ENCODE measurements around the gene SLC29A1. TPM values are rescaled to one million over a fixed set of nuclear protein-coding genes. Genes with fewer than 3 reads are reported as not detected.

Gene SLC29A1
- total RNA-seq, 4 donors from 2014 or later = 18.3 to 95.5 (median 40.8) TPM

- Histone ChIP-seq H3K9me3 (no peaks in the 10 kb centered on the region), H3K27ac (peak overlapping the region in 3 of 4 donors; percentile 1 to 99 (median 33)), H3K27me3 (no peaks in the 10 kb centered on the region), H3K4me3 (no peak overlapping the region), H3K36me3 (peaks cover 2 to 67% of the 10 kb centered on the region in 2 donors), H3K4me1 (peaks cover 23 to 28% of the 10 kb centered on the region in 2 donors)
- DNase-seq (no peak), ATAC-seq (no peak)
- in situ Hi-C loops (cut with MboI; ENCODE audit: low sequenced_read_pairs in 4 of 4) (no loop called here), intact Hi-C loops (cut with DNase I; ENCODE audit: low total_unique reads) (no loop called here)
- TF ChIP-seq CTCF (IDR thresholded peaks at IDR 0.05 in 4 of 5, conservative IDR thresholded peaks at IDR 0.05 in 1 of 5) = no peak
- TF ChIP-seq POLR2A (IDR thresholded peaks at IDR 0.05) = no peak
Observed at GRCh38 chr6:44250718-44251123, 27.3 kb downstream of the SLC29A1 start.

- ATAC-seq (no peak), DNase-seq (no peak)
- intact Hi-C loops (cut with DNase I; ENCODE audit: low total_unique reads) (no loop called here), in situ Hi-C loops (cut with MboI; ENCODE audit: low sequenced_read_pairs in 4 of 4) (no loop called here)
- H3K36me3 ChIP-seq = peaks cover 2 to 67% of the 10 kb centered on the region in 2 donors
- no peaks in the 10 kb centered on the region for H3K9me3 ChIP-seq
- no peak for TF ChIP-seq POLR2A (IDR thresholded peaks at IDR 0.05)
- TF ChIP-seq CTCF (IDR thresholded peaks at IDR 0.05 in 4 of 5, conservative IDR thresholded peaks at IDR 0.05 in 1 of 5) = no peak
- no peak overlapping the region for H3K4me3 ChIP-seq
- H3K27me3 ChIP-seq = no peaks in the 10 kb centered on the region
- H3K27ac ChIP-seq = peak overlapping the region in 1 of 4 donors; percentile 99
- peaks cover 29 to 39% of the 10 kb centered on the region in 2 donors for H3K4me1 ChIP-seq
Observed at GRCh38 chr6:44251576-44252524, 28.5 kb downstream of the SLC29A1 start.

GRCh38 chr6:44253307-44254101 is 30.1 kb downstream of the SLC29A1 start:
- Histone ChIP-seq H3K27me3 (no peaks in the 10 kb centered on the region), H3K9me3 (no peaks in the 10 kb centered on the region), H3K4me1 (peaks cover 25 to 35% of the 10 kb centered on the region in 2 donors), H3K27ac (peak overlapping the region in 1 of 4 donors; percentile 12), H3K36me3 (peaks cover 2 to 67% of the 10 kb centered on the region in 2 donors), H3K4me3 (no peak overlapping the region)
- DNase-seq (no peak), ATAC-seq (no peak)
- in situ Hi-C loops (cut with MboI; ENCODE audit: low sequenced_read_pairs in 4 of 4) = no loop called here
- TF ChIP-seq POLR2A (IDR thresholded peaks at IDR 0.05) = no peak
- peak in 3 of 5 experiments; percentile 18 to 44 (median 29) for TF ChIP-seq CTCF (IDR thresholded peaks at IDR 0.05 in 4 of 5, conservative IDR thresholded peaks at IDR 0.05 in 1 of 5)
- intact Hi-C loops (cut with DNase I; ENCODE audit: low total_unique reads) = no loop called here

GRCh38 chr6:44254191-44255104 is 31.1 kb downstream of the SLC29A1 start:
- H3K4me1 ChIP-seq = peaks cover 16 to 25% of the 10 kb centered on the region in 2 donors
- H3K36me3 ChIP-seq = peaks cover 2 to 58% of the 10 kb centered on the region in 2 donors

More at GRCh38 chr6:44254191-44255104, 31.1 kb downstream of the SLC29A1 start:
- no peak for DNase-seq
- ATAC-seq = no peak
- H3K27ac ChIP-seq = no peak overlapping the region
- in situ Hi-C loops (cut with MboI; ENCODE audit: low sequenced_read_pairs in 4 of 4) = no loop called here
- H3K9me3 ChIP-seq = no peaks in the 10 kb centered on the region
- intact Hi-C loops (cut with DNase I; ENCODE audit: low total_unique reads) = no loop called here
- H3K4me3 ChIP-seq = no peak overlapping the region
- no peak for TF ChIP-seq CTCF (IDR thresholded peaks at IDR 0.05 in 4 of 5, conservative IDR thresholded peaks at IDR 0.05 in 1 of 5)
- TF ChIP-seq POLR2A (IDR thresholded peaks at IDR 0.05) = no peak
- no peaks in the 10 kb centered on the region for H3K27me3 ChIP-seq
